Stimulated activated CD8-positive, alpha-beta memory T cell treated with anti-CD3 and anti-CD28 coated beads, Interleukin-12 subunit alpha, Interleukin-12 subunit beta, amount 100 ng/mL, for 24 hours (primary cell): ENCODE measurements around the gene ADARB1.
A peak's percentile ranks its signal among the peaks of the same experiment; 100 is the strongest.
"Not testable (repeated sequence)": the region's sequence is repeated elsewhere in the genome, so short reads cannot be mapped to it uniquely, and the experiment has no call there.

ENCODE experiments used
- DNase-seq: peaks from one replicate; pipeline ENCODE4 v3.0.0-alpha.2; 2020; ENCODE audit errors: extremely low read depth

The ADARB1 gene

GRCh38 chr21:45134279-45135076 is 60.1 kb downstream of the ADARB1 start:
- DNase-seq: no peak

DNA sequence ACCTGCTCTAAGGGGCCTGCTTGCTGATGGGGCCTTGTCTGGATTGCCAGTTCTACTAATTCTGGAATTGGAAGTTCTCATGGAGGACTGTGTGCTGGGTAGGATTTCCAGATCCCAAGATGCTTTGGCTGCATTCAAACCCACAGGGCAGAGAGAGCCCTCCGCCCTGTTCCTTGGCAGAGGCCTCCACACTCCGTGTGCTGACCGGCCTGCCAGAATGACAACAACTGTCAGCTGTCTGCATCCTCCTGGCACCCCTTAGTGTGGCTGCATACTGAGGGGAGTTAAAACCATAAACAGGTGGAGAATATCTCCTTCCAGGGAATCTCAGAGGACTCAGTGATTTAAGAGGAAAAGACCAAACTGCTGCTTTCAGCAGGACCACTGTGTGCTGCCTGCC is 60.7 kb downstream of the ADARB1 start:
- no peak for DNase-seq

GRCh38 chr21:45135868-45136267 is 61.5 kb downstream of the ADARB1 start:
- no peak for DNase-seq

GRCh38 chr21:45136500-45136899 is 62.1 kb downstream of the ADARB1 start:
- no peak for DNase-seq

GRCh38 chr21:45136927-45137611 is 62.7 kb downstream of the ADARB1 start:
- DNase-seq: no peak

- no peak for DNase-seq
Observed at GRCh38 chr21:45137612-45137937, 63.2 kb downstream of the ADARB1 start.

DNA sequence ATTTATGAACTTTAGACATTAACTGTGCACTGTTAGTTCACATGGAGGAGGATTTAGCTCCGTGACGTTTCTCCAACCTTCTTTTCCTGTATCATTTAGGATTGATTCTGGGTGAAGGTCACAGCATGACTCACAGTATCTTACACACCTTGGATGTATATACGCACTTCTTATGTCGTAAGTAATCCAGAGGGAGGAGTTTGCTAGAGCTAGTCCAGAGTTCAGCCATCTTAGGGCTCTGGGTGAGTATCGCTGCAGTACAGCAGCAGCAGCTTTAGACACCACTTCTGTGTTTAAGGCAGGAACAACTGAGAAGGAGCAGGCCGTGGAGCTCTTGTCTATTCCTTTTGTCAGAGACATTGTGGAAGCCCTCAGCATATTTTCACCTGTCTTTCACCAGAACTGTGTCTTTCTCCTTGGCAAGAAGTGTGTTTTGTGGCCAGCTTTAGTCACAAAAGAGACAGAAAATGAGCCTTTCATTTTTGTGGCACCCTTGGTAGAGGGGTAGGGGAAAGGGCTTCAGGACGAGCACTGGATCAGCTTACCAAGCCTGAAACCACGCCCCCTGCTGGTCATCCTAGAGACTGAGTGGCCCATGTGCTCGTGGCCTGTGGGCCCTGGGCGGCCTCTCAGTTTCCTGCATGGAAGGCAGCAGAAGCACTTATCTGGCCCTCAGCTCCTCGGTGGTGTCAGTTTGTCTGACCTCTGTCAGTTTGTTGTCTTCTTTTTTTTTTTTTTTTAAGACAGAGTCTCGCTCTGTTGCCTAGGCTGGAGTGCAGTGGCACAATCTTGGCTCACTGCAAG is 64.0 kb downstream of the ADARB1 start:
- peak; percentile 42 for DNase-seq

DNA sequence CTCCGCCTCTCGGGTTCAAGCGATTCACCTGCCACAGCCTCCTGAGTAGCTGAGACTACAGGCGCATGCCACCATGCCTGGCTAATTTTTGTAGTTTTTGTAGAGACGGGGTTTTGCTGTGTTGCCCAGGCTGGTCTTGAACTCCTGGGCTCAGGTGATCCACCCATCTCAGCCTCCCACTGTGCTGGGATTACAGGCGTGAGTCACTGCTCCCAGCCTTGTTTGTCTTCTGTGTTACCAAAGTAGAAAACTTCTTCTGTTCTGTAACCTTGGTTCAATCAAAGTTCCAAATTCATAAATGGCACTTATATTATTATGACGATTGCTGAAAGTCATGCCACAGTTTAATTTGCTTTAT is 64.6 kb downstream of the ADARB1 start:
- DNase-seq: not testable (repeated sequence)

- DNase-seq: no peak
Observed at GRCh38 chr21:45139473-45139872, 65.1 kb downstream of the ADARB1 start.

- DNase-seq: no peak
Observed at GRCh38 chr21:45140346-45140940, 66.1 kb downstream of the ADARB1 start.

GRCh38 chr21:45140944-45141343 is 66.6 kb downstream of the ADARB1 start:
- DNase-seq: not testable (repeated sequence)

DNA sequence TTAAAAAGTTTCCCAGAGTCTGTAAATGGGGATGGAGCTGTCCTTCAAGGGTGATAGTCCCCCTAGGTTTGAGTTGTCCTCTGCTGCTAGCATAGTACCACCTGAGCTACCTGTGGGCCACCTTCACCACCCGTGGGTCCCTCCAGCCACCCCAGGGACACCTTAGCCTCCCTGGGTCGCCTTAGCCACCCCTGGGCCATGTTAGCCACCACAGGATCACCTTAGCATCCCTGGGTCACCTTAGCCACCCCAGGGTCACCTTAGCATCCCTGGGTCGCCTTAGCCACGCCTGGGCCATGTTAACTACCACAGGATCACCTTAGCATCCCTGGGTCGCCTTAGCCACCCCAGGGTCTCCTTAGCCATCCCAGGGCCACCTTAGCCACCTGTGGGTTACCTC is 67.1 kb downstream of the ADARB1 start:
- DNase-seq: no peak

GRCh38 chr21:45142469-45143308 is 68.3 kb downstream of the ADARB1 start:
- DNase-seq: no peak

- DNase-seq: no peak
Observed at GRCh38 chr21:45143855-45144254, 69.5 kb downstream of the ADARB1 start.

- no peak for DNase-seq
Observed at GRCh38 chr21:45145146-45145545, 70.8 kb downstream of the ADARB1 start.

DNA sequence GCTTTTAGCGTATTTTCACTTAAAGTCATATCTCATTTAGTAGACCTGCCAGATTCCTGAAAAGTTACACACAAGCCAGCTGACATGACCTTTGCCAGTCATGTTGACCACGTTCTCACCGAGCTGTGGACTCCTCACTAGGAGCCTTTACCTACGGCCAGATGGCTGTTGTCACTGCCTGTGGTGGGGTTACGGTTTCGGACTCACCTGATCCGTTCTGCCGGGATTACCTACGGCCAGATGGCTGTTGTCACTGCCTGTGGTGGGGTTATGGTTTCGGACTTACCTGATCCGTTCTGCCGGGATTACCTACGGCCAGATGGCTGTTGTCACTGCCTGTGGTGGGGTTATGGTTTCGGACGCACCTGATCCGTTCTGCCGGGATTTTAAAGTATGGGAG is 71.5 kb downstream of the ADARB1 start:
- DNase-seq: not testable (repeated sequence)

- no peak for DNase-seq
Observed at GRCh38 chr21:45146306-45146705, 71.9 kb downstream of the ADARB1 start.

DNA sequence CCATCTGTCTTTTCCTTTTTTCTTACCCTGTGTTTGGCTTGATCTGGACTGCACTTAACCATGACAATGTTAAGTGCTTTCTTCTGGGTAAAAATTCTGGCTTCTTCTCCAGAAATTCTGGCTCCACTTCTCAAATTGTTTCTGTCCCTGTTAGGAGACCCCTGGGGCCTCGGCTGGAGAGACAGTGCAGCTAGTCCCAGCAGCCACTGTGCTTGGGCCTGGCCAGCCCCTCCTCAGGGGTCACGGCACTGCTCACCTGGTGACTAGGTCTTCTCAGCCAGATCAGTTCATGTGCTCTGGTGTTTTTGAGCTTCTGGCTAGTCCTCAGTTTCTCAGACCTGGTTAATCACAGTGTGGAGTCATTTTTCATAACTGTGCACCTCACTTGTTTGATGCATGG is 72.4 kb downstream of the ADARB1 start:
- no peak for DNase-seq

DNA sequence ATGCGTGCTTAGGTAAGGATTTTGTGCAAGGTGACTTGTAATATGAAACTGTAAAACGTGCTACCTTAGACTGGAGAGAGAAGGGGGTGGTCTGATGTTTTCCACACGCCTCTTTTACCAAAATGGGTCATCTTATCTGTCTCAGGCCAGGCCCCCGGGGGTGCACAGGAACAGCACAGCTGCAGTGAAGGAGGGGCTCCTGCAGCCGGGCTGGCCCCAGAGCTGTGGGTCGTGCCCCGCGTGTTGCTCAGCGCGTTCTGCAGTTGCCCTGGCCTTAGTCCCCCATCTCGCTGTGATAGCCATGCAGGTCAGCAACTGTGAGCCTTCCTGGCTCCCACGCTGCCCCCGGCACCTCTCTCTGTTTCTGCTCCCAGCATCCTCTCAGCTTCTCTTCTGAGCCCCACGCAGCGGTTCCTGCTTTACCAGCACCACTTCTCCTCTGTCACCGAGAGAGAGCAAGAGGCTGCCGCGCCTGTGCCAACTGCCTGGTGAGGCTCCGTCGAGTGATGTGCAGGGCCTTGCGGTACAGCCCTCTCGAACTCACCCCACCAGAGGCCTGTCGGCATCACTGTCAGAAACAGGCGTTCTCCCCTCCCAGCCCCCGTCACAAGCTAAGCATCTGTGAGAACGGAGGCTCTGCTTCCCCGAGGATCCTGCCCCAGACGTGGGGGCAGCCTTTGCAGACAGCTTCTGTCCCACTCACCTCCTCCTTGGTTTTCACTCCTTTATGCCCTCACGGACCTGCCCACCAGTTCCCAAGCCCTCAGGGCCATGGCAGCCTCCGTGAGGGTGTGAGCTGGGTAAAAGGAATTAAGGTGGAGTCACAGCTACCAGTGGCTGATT is 73.3 kb downstream of the ADARB1 start:
- DNase-seq: no peak

GRCh38 chr21:45148316-45148990 is 74.1 kb downstream of the ADARB1 start:
- DNase-seq: no peak
